ENCODE data around the gene CARS2. TPM values are rescaled to one million over a fixed set of nuclear protein-coding genes. Genes with fewer than 3 reads are reported as not detected.
"Not testable (repeated sequence)": the region's sequence is repeated elsewhere in the genome, so short reads cannot be mapped to it uniquely, and the experiment has no call there.

The CARS2 gene, protein sequence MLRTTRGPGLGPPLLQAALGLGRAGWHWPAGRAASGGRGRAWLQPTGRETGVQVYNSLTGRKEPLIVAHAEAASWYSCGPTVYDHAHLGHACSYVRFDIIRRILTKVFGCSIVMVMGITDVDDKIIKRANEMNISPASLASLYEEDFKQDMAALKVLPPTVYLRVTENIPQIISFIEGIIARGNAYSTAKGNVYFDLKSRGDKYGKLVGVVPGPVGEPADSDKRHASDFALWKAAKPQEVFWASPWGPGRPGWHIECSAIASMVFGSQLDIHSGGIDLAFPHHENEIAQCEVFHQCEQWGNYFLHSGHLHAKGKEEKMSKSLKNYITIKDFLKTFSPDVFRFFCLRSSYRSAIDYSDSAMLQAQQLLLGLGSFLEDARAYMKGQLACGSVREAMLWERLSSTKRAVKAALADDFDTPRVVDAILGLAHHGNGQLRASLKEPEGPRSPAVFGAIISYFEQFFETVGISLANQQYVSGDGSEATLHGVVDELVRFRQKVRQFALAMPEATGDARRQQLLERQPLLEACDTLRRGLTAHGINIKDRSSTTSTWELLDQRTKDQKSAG
- total RNA-seq: 10 to 100 TPM; 44.2 to 93.4 TPM

DNA sequence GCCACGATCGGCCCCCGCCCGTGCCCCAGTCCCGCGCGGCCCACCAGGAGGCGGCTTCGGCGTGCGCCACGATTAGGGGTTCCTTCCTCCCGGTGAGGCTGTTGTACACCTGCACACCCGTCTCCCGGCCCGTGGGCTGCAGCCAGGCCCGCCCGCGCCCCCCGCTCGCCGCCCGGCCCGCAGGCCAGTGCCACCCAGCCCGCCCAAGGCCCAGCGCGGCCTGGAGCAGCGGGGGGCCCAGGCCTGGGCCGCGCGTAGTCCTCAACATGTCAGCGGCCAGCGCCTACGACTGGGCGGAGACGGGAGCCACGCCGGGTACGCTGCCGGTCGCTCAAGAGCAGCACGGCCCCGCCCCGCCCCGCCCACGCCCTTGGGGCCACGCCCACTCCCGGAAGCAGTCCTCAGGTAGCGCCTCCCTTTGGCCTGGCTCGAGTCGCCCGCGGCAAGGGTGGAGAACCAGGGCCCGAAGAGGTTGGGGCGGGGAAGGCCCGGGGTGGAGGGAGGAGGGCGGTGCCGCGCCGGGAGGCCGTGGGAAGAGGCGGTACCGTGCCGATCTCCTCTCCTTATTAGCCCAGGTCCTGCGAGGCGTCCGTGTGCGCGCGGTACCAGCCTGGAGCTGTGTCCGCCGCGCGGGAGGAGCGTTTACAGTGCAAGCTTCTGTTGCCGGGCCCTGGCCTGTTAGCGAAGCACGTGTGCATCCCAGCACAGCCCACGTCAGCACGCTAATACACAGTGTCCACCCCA is at the start of gene CARS2:
TSS of gene CARS2 (minus strand) at position 291 of the 744 bp plus-strand sequence. CDS start at position 268, 23 bp downstream.
- no peaks in the 10 kb centered on the region for H3K27me3 Mint-ChIP-seq
- peak within 1 kb of the TSS; percentile 81 for H3K27ac Mint-ChIP-seq
- no peaks in the 10 kb centered on the region for H3K9me3 Mint-ChIP-seq
- H3K4me3 Mint-ChIP-seq: peak within 1 kb of the TSS; percentile 87
- peak; percentile 96 for ATAC-seq (replicated peaks)
- H3K36me3 Mint-ChIP-seq (ENCODE audit: low read depth): peaks cover 29% of the 10 kb centered on the region
- H3K4me1 Mint-ChIP-seq: peaks cover 21% of the 10 kb centered on the region

DNA sequence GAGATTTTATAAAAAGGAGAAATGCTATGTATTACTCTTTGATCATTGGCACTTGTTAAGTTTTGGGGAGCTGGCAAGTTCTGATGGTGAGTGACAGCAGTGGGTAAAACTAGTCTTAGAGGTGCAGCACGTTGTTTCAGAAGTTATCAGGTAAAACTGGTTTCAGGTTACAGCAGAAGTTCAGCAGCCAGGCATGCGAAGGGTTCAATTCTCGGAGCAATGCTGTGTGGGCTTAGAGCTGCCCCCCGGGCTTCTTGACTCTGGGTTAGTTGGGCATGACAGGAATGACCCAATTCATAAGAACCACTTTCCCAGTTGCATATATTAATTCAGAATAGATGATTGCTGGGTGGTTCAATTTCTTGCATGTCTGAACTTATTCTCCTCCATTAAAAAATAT is 42.4 kb upstream of the CARS2 start:
- ATAC-seq (replicated peaks): no peak
- Mint-ChIP-seq H3K27ac (no peak overlapping the region), H3K4me3 (no peak overlapping the region), H3K27me3 (no peaks in the 10 kb centered on the region), H3K36me3 (ENCODE audit: low read depth) (no peaks in the 10 kb centered on the region), H3K4me1 (no peaks in the 10 kb centered on the region), H3K9me3 (peaks cover 4% of the 10 kb centered on the region)

- no peaks in the 10 kb centered on the region for H3K4me1 Mint-ChIP-seq
- H3K36me3 Mint-ChIP-seq (ENCODE audit: low read depth): no peaks in the 10 kb centered on the region
- H3K27ac Mint-ChIP-seq: no peak overlapping the region
- no peaks in the 10 kb centered on the region for H3K27me3 Mint-ChIP-seq
- no peak for ATAC-seq (replicated peaks)
- peaks cover 7% of the 10 kb centered on the region for H3K9me3 Mint-ChIP-seq
- no peak overlapping the region for H3K4me3 Mint-ChIP-seq
Observed at GRCh38 chr13:110746438-110746837, 40.5 kb upstream of the CARS2 start.

DNA sequence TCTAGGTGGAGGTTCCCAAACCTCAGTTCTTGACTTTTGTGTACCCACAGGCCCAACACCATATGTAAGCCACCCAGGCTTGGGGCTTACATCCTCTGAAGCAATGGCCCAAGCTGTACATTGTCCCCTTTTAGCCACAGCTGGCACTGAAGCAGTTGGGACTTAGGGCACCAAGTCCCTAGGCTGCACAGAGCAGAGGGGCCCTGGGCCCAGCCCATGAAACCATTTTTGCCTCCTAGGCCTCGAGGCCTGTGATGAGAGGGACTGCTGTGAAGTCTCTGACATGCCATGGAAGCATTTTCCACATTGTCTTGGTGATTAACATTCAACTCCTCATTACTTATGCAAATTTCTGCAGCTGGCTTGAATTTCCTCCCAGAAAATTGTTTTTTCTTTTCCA is 37.8 kb upstream of the CARS2 start:
- Mint-ChIP-seq H3K4me1 (no peaks in the 10 kb centered on the region), H3K27ac (no peak overlapping the region), H3K9me3 (peaks cover 7% of the 10 kb centered on the region), H3K4me3 (no peak overlapping the region), H3K27me3 (no peaks in the 10 kb centered on the region), H3K36me3 (ENCODE audit: low read depth) (no peaks in the 10 kb centered on the region)
- no peak for ATAC-seq (replicated peaks)

GRCh38 chr13:110737555-110737954 is 31.6 kb upstream of the CARS2 start:
- H3K27ac Mint-ChIP-seq: no peak overlapping the region
- H3K36me3 Mint-ChIP-seq (ENCODE audit: low read depth): no peaks in the 10 kb centered on the region
- H3K27me3 Mint-ChIP-seq: no peaks in the 10 kb centered on the region
- no peaks in the 10 kb centered on the region for H3K9me3 Mint-ChIP-seq
- no peak overlapping the region for H3K4me3 Mint-ChIP-seq
- ATAC-seq (replicated peaks): peak; percentile 72
- no peaks in the 10 kb centered on the region for H3K4me1 Mint-ChIP-seq

- Mint-ChIP-seq H3K4me1 (no peaks in the 10 kb centered on the region), H3K9me3 (no peaks in the 10 kb centered on the region), H3K36me3 (ENCODE audit: low read depth) (no peaks in the 10 kb centered on the region), H3K4me3 (no peak overlapping the region), H3K27ac (no peak overlapping the region), H3K27me3 (no peaks in the 10 kb centered on the region)
- ATAC-seq (replicated peaks): no peak
Observed at GRCh38 chr13:110734561-110734960, 28.6 kb upstream of the CARS2 start.

- no peak overlapping the region for H3K27ac Mint-ChIP-seq
- H3K36me3 Mint-ChIP-seq (ENCODE audit: low read depth): no peaks in the 10 kb centered on the region
- no peaks in the 10 kb centered on the region for H3K9me3 Mint-ChIP-seq
- no peak for ATAC-seq (replicated peaks)
- H3K4me1 Mint-ChIP-seq: peaks cover 7% of the 10 kb centered on the region
- H3K27me3 Mint-ChIP-seq: no peaks in the 10 kb centered on the region
- H3K4me3 Mint-ChIP-seq: no peak overlapping the region
Observed at GRCh38 chr13:110731072-110731471, 25.2 kb upstream of the CARS2 start.

DNA sequence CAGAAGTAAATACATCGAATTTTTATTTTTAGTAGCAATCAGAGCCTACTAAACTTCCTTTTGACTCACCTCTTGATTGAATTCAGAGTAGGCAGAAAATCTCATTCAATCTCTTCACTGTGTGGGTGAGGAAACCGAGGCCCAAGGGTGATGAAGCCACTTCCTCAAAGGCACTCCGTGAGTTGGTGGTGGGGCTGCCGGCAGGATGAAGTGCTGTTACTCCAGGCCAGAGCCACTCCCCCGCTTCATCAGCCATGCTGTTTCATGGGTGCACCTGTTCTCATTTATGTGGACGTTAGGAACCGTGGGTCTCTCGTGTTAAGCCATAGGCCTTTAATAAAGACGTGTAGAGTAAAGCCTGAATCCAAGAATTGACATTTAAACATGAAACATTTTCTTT is 20.8 kb upstream of the CARS2 start:
- Mint-ChIP-seq H3K9me3 (no peaks in the 10 kb centered on the region), H3K4me3 (peak overlapping the region; percentile 83), H3K36me3 (ENCODE audit: low read depth) (peaks cover 9% of the 10 kb centered on the region), H3K4me1 (peaks cover 7% of the 10 kb centered on the region), H3K27me3 (no peaks in the 10 kb centered on the region), H3K27ac (peak overlapping the region; percentile 91)
- ATAC-seq (replicated peaks): peak; percentile 95

GRCh38 chr13:110726153-110726552 is 20.2 kb upstream of the CARS2 start:
- Mint-ChIP-seq H3K4me3 (peak overlapping the region; percentile 83), H3K36me3 (ENCODE audit: low read depth) (peaks cover 15% of the 10 kb centered on the region), H3K27ac (peak overlapping the region; percentile 91)
- H3K27me3 Mint-ChIP-seq, H3K9me3 Mint-ChIP-seq, H3K4me1 Mint-ChIP-seq: not testable (repeated sequence)
- peak; percentile 87 for ATAC-seq (replicated peaks)

DNA sequence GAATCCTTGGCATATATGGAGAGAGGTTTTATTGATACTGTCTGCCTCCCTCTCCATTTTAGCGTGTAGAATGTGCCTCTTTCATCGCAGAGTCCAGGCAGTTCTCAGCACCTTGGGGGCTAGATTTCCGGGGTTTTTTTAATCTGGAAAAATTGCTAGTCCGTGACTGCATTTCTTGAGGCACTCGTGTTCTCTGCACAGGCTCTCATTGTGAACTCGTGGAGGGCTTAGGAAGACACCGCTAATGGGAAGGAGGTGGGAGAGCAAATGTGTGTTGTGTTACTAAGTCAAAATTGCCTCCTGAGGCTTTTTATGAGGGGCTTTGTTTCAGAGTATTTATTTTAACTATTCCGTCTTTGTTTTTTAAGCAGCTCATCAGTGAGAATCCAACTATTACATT is 17.7 kb upstream of the CARS2 start:
- H3K4me3 Mint-ChIP-seq: no peak overlapping the region
- H3K27ac Mint-ChIP-seq: no peak overlapping the region
- no peaks in the 10 kb centered on the region for H3K27me3 Mint-ChIP-seq
- H3K36me3 Mint-ChIP-seq (ENCODE audit: low read depth): peaks cover 40% of the 10 kb centered on the region
- peaks cover 7% of the 10 kb centered on the region for H3K4me1 Mint-ChIP-seq
- ATAC-seq (replicated peaks): no peak
- H3K9me3 Mint-ChIP-seq: no peaks in the 10 kb centered on the region

- no peak overlapping the region for H3K27ac Mint-ChIP-seq
- H3K4me1 Mint-ChIP-seq: peaks cover 7% of the 10 kb centered on the region
- ATAC-seq (replicated peaks): no peak
- H3K4me3 Mint-ChIP-seq: no peak overlapping the region
- no peaks in the 10 kb centered on the region for H3K27me3 Mint-ChIP-seq
- H3K36me3 Mint-ChIP-seq (ENCODE audit: low read depth): peaks cover 43% of the 10 kb centered on the region
- no peaks in the 10 kb centered on the region for H3K9me3 Mint-ChIP-seq
Observed at GRCh38 chr13:110722971-110723370, 17.1 kb upstream of the CARS2 start.

GRCh38 chr13:110719036-110719710 is 13.3 kb upstream of the CARS2 start:
- Mint-ChIP-seq H3K4me1 (peaks cover 4% of the 10 kb centered on the region), H3K4me3 (no peak overlapping the region), H3K36me3 (ENCODE audit: low read depth) (peaks cover 61% of the 10 kb centered on the region), H3K9me3 (no peaks in the 10 kb centered on the region), H3K27ac (no peak overlapping the region), H3K27me3 (no peaks in the 10 kb centered on the region)
- ATAC-seq (replicated peaks): no peak

DNA sequence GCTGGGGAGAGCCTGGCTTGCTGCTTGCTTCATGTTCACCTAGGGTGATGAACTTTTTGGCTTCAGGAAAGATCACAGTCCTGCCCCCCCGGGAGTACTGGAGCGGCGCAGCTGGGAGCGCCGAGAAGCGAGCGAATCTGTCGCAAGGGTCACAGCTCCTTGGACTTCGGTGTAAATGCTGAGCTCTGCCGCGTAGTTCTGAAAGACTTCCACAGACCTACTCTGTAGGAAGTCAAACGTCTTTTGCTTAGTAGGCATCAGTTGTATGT is 10.3 kb upstream of the CARS2 start:
- Mint-ChIP-seq H3K27me3 (no peaks in the 10 kb centered on the region), H3K27ac (peak overlapping the region; percentile 98), H3K36me3 (ENCODE audit: low read depth) (peaks cover 61% of the 10 kb centered on the region), H3K9me3 (no peaks in the 10 kb centered on the region), H3K4me3 (peak overlapping the region; percentile 92), H3K4me1 (peaks cover 12% of the 10 kb centered on the region)
- no peak for ATAC-seq (replicated peaks)

DNA sequence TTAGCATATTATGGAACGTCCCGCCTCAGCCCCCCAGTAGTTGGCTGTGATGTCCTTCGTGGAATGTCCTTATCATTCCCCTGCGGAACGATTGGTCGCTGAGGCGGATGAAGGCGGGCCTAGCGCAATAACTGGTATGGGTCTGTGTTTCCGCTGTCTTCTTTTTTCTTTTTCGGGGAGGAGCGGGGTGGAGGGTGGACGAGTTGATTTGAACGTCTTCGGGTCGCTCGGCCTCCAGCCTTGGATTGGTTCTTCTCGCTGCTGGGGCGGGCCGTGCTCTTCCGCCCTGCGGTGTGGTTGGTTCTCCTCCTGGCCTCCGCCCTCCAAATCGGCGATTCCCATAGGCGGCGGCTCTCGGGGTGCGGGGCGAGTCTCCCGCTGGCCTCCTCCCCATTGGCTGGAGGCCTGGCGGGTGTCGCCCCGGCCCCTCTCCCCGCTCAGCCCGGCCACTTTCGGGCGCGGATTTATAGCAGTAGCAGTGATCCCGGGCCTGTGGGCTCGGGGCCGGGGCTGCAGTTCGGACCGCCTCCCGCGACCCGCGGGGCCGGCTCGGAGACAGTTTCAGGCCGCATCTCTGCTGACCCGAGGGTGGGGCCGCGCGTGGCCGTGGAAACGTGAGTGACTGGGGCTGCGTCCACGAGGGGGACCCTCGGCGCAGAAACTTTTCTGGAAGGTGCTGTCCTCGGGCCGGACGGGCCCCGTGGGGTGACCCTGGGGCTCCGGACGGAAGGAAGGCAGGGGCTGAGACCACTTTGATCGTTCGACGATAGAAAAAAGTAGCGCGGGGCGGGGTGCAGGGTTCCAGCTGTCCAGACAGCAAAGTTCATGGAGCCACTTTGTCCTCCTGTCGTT is 9.7 kb upstream of the CARS2 start:
- Mint-ChIP-seq H3K4me3 (peak overlapping the region; percentile 92), H3K36me3 (ENCODE audit: low read depth) (peaks cover 55% of the 10 kb centered on the region), H3K27ac (peak overlapping the region; percentile 98), H3K9me3 (no peaks in the 10 kb centered on the region), H3K27me3 (no peaks in the 10 kb centered on the region), H3K4me1 (peaks cover 12% of the 10 kb centered on the region)
- peak; percentile 76 for ATAC-seq (replicated peaks)

Data from activated T-helper 17 cell treated with anti-CD3 and anti-CD28 coated beads, Interleukin-2, amount 50 U/mL, for 72 hours (primary cell).